A673 (cell line): ENCODE data around the gene SDK1. TPM values are rescaled to one million over a fixed set of nuclear protein-coding genes. Genes with fewer than 3 reads are reported as not detected.

Source experiments
- BruUV-seq: library from RNA; stranded (reverse); fragments of 400-500 nt; replicated peaks from 2 replicates; lab custom pipeline; 2021; lab: Mats Ljungman, UMichigan
- CTCF ChIA-PET: fragments of 300-600 bp; sonication (Branson Sonifier 250); formaldehyde crosslinking; loops from one replicate; lab custom pipeline; 2022; ENCODE audit warnings: antibody characterized with exemption; lab: Charles Lee
- POLR2A ChIA-PET: fragments of 300-600 bp; sonication (Branson Sonifier 250); formaldehyde crosslinking; loops from one replicate; lab custom pipeline; 2022; ENCODE audit warnings: antibody characterized with exemption; ENCODE audit not compliant: low non-redundant PET; lab: Charles Lee
- DNase-seq: peaks from one replicate; pipeline ENCODE4 v3.0.0-alpha.2; 2015; ENCODE audit warnings: low spot score
- H3K27ac ChIP-seq: fragments of 200-600 bp; sonication (generic); 2 replicates; pipeline ENCODE4 v1.5.1; 2016; ENCODE audit warnings: mixed run types, low read depth, mild to moderate bottlenecking, mixed read lengths, antibody characterized with exemption, low read length; ENCODE audit not compliant: poor library complexity, severe bottlenecking
- H3K27me3 ChIP-seq: fragments of 200-600 bp; sonication (generic); replicated peaks from 2 replicates; pipeline ENCODE4 v1.6.1; 2017; ENCODE audit warnings: mixed run types, low read depth, mild to moderate bottlenecking, mixed read lengths, antibody characterized with exemption, low read length; ENCODE audit not compliant: insufficient read depth, poor library complexity
- H3K36me3 ChIP-seq: fragments of 200-600 bp; sonication (generic); 2 replicates; pipeline ENCODE4 v1.6.1; 2016; ENCODE audit warnings: mixed run types, mild to moderate bottlenecking, mixed read lengths, antibody characterized with exemption, low read length; ENCODE audit not compliant: insufficient read depth, poor library complexity, severe bottlenecking
- H3K4me1 ChIP-seq: fragments of 200-600 bp; sonication (generic); 2 replicates; pipeline ENCODE4 v1.6.1; 2017; ENCODE audit warnings: mixed run types, mild to moderate bottlenecking, mixed read lengths, antibody characterized with exemption, low read length; ENCODE audit not compliant: insufficient read depth, poor library complexity, severe bottlenecking
- H3K4me3 ChIP-seq: fragments of 200-600 bp; sonication (generic); 2 replicates; pipeline ENCODE4 v1.5.1; 2016; ENCODE audit warnings: low read depth, mixed run types, mild to moderate bottlenecking, mixed read lengths, low read length; ENCODE audit not compliant: poor library complexity, severe bottlenecking
- H3K9me3 ChIP-seq: fragments of 200-600 bp; sonication (generic); 2 replicates; pipeline ENCODE4 v1.6.1; 2016; ENCODE audit warnings: mixed run types, low read depth, mild to moderate bottlenecking, mixed read lengths, antibody characterized with exemption, low read length; ENCODE audit not compliant: poor library complexity, severe bottlenecking
- CTCF ChIP-seq: fragments of 300-800, 200-600 bp; sonication (generic); conservative IDR thresholded peaks from 2 replicates; pipeline ENCODE4 v1.5.1; 2017; ENCODE audit warnings: low read depth, mild to moderate bottlenecking, antibody characterized with exemption, low read length, moderate library complexity, mixed read lengths
- EZH2 ChIP-seq: fragments of 200-600 bp; sonication (generic); IDR thresholded peaks from 2 replicates; pipeline ENCODE4 v1.6.1; 2017; ENCODE audit warnings: borderline replicate concordance, low read depth, mild to moderate bottlenecking, mixed read lengths, antibody characterized with exemption, low read length; ENCODE audit not compliant: poor library complexity, severe bottlenecking
- intact Hi-C: fragments of 100-400 bp; cut with micrococcal nuclease; formaldehyde crosslinking; loops from one replicate; pipeline ENCODE4 v1.10.0; 2022; ENCODE audit not compliant: unreplicated experiment
- total RNA-seq: library from RNA; stranded (reverse); gene quantifications from 2 replicates; pipeline ENCODE4 v1.2.3, GENCODE V29; 2021

SDK1 gene
- total RNA-seq, 1 experiment from 2014 or later: 14.7 TPM

DNA sequence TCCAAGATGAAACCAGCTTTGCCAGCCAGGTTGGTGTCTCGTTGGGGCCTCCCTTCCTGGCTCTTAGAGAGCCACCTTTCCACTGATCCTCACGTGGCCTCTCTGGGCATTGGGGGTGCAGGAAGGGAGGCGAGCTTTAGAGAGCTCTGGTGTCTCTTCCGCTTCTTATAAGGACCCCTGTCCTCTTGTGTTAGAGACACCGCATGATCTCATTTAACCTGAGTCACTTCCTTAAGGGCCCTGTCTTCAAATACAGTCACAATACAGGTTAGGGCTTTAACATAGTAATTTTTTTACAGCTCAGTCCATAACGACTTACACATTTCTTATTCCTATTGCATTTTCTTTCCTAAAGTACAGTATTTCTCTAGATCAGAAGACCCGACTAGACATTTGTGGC lies 535.8 kb downstream of the SDK1 start:
- no peak for DNase-seq
- H3K4me1 ChIP-seq: no peaks in the 10 kb centered on the region
- no peaks in the 10 kb centered on the region for H3K36me3 ChIP-seq
- POLR2A ChIA-PET: no interaction called here
- H3K27me3 ChIP-seq: no peaks in the 10 kb centered on the region
- TF ChIP-seq CTCF (no peak), EZH2 (no peak)
- no peak overlapping the region for H3K4me3 ChIP-seq
- no TSS peak for BruUV-seq
- H3K27ac ChIP-seq: no peak overlapping the region
- intact Hi-C loops: no loop called here
- H3K9me3 ChIP-seq: no peaks in the 10 kb centered on the region
- CTCF ChIA-PET: no interaction called here

DNA sequence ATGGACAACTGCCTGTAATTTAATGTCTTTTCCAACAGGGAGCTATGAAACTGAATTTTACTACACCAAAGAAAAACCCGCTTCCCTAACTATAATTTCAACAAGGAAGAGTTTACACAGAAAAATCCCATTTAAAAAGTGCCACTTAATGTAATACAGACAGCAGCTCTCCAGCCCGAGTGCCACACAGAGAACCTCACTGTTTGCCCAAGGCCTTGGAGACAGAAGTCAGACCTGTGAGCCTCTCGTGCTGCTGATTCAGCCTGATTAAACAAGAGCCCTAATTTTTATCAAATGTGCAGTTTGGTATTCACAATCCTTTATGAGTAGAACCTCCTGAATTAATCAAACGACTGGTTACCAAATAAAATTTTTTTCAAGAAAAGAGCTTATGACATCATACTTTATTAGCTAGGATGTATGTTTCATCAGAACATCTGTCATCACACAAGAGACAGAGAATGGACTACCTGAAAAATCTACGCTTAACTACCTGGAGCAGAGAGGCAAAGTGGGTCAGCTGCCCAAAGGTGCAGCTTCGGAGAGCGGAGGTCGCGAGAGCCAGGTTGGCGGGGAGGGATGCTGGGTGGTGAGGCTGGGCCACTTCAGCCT lies 543.6 kb downstream of the SDK1 start:
- H3K27ac ChIP-seq: no peak overlapping the region
- intact Hi-C loops: no loop called here
- no peaks in the 10 kb centered on the region for H3K36me3 ChIP-seq
- no peak overlapping the region for H3K4me3 ChIP-seq
- DNase-seq: no peak
- no peaks in the 10 kb centered on the region for H3K4me1 ChIP-seq
- no peaks in the 10 kb centered on the region for H3K27me3 ChIP-seq
- BruUV-seq: no TSS peak
- ChIA-PET CTCF (no interaction called here), POLR2A (no interaction called here)
- H3K9me3 ChIP-seq: no peaks in the 10 kb centered on the region
- TF ChIP-seq CTCF (no peak), EZH2 (no peak)

DNA sequence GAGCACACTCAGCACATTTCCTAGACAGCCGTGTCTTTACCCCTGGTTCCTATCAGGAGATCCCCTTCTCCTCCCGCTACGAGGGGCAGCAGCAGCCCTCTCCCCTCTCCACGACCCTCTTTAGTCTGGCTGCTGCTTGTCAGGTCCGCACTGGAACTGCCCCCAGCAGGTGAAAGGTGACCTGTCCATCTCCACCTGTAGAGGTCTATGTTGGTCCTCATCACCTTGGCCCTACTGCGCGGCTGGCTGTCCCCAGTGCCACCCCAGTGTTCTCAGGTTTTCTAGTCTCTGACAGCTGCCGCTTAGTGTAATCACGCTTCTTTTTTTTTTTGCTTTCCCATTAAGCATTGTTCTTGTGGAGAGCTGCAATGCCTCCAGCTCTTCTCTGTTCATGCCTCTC lies 545.7 kb downstream of the SDK1 start:
- intact Hi-C loops: no loop called here
- no TSS peak for BruUV-seq
- H3K4me1 ChIP-seq: no peaks in the 10 kb centered on the region
- H3K27me3 ChIP-seq: no peaks in the 10 kb centered on the region
- H3K9me3 ChIP-seq: no peaks in the 10 kb centered on the region
- CTCF ChIA-PET: no interaction called here
- H3K4me3 ChIP-seq: no peak overlapping the region
- H3K36me3 ChIP-seq: no peaks in the 10 kb centered on the region
- DNase-seq: no peak
- no peak overlapping the region for H3K27ac ChIP-seq
- POLR2A ChIA-PET: no interaction called here
- TF ChIP-seq EZH2 (no peak), CTCF (no peak)
